ENCODE measurements around the gene IL11RA. TPM values are rescaled to one million over a fixed set of nuclear protein-coding genes. Genes with fewer than 3 reads are reported as not detected.

IL11RA gene
- total and polyA plus RNA-seq, 9 of the 15 experiments (the other 6 are each of a cell fraction or from before 2014, with no cell fraction given), result 0.11 to 5.8 (median 2.8) TPM

DNA sequence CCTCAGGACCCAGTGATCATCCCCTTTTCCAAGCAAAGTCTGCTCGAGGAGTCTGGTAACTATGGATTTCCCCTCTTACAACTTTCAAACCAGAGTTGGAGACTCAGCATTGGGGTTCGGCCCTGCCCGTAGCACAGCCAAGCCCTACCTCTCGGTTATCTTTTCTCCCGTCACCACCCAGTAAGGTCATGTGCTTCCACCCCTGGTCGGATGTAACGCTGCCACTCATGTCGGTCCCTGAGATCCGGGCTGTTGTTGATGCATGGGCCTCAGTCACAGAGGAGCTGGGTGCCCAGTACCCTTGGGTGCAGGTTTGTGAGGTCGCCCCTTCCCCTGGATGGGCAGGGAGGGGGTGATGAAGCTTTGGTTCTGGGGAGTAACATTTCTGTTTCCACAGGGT is 4.3 kb upstream of the IL11RA start (continued):
- peak; percentile 52; the same call in 1 of the 2 replicates for TF ChIP-seq ZNF592 (IDR thresholded peaks at IDR 0.05)
- no peak for TF ChIP-seq NR2F6 (CRISPR knock-in tag; IDR thresholded peaks at IDR 0.05)
- TF ChIP-seq ELF1 (tag; IDR thresholded peaks at IDR 0.05), result no peak
- TF ChIP-seq, protein P1, sequence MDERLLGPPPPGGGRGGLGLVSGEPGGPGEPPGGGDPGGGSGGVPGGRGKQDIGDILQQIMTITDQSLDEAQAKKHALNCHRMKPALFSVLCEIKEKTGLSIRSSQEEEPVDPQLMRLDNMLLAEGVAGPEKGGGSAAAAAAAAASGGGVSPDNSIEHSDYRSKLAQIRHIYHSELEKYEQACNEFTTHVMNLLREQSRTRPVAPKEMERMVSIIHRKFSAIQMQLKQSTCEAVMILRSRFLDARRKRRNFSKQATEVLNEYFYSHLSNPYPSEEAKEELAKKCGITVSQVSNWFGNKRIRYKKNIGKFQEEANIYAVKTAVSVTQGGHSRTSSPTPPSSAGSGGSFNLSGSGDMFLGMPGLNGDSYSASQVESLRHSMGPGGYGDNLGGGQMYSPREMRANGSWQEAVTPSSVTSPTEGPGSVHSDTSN (CRISPR knock-in tag; IDR thresholded peaks at IDR 0.05; ENCODE audit: low read depth), result no peak
- TF ChIP-seq, protein P1 (tag; conservative IDR thresholded peaks at IDR 0.05; ENCODE audit: low read depth), result no peak
- TF ChIP-seq ZNF124 (CRISPR knock-in tag; IDR thresholded peaks at IDR 0.05), result no peak
- no peak for TF ChIP-seq TSHZ1 (CRISPR knock-in tag; IDR thresholded peaks at IDR 0.05)
- no peak for TF ChIP-seq RBM15 (IDR thresholded peaks at IDR 0.05; ENCODE audit: insufficient read depth, low read length)
- no peak for TF ChIP-seq POLR2AphosphoS5 (IDR thresholded peaks at IDR 0.05; ENCODE audit: control insufficient read depth, insufficient read depth, low read depth, low read length)
- TF ChIP-seq ZKSCAN1 (IDR thresholded peaks at IDR 0.05; ENCODE audit: low read depth, low read length), result no peak
- TF ChIP-seq NR2C2 (CRISPR knock-in tag; IDR thresholded peaks at IDR 0.05), result no peak
- no peak for TF ChIP-seq NR2C2 (tag; IDR thresholded peaks at IDR 0.05)
- TF ChIP-seq PKNOX1 (IDR thresholded peaks at IDR 0.05), result peak; percentile 79
- peak; percentile 63; the same call in 1 of the 2 replicates for TF ChIP-seq MITF (IDR thresholded peaks at IDR 0.05)
- TF ChIP-seq ERF (CRISPR knock-in tag; IDR thresholded peaks at IDR 0.05), result no peak
